ENCODE measurements around the gene COL20A1. TPM values are rescaled to one million over a fixed set of nuclear protein-coding genes. Genes with fewer than 3 reads are reported as not detected.

The COL20A1 gene
- total and polyA plus RNA-seq, 2 experiments from 2014 or later = 1.4 TPM; not detected in 1

- peaks cover 20% of the 10 kb centered on the region for H3K36me3 ChIP-seq
- no peak overlapping the region for H3K27ac ChIP-seq
- no peak overlapping the region for H3K4me3 ChIP-seq
- TF ChIP-seq, protein P1, sequence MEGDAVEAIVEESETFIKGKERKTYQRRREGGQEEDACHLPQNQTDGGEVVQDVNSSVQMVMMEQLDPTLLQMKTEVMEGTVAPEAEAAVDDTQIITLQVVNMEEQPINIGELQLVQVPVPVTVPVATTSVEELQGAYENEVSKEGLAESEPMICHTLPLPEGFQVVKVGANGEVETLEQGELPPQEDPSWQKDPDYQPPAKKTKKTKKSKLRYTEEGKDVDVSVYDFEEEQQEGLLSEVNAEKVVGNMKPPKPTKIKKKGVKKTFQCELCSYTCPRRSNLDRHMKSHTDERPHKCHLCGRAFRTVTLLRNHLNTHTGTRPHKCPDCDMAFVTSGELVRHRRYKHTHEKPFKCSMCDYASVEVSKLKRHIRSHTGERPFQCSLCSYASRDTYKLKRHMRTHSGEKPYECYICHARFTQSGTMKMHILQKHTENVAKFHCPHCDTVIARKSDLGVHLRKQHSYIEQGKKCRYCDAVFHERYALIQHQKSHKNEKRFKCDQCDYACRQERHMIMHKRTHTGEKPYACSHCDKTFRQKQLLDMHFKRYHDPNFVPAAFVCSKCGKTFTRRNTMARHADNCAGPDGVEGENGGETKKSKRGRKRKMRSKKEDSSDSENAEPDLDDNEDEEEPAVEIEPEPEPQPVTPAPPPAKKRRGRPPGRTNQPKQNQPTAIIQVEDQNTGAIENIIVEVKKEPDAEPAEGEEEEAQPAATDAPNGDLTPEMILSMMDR (IDR thresholded peaks at IDR 0.05; ENCODE audit: low read depth, low read length) = no peak
- no peaks in the 10 kb centered on the region for H3K27me3 ChIP-seq
- peaks cover 7% of the 10 kb centered on the region for H3K4me1 ChIP-seq (ENCODE audit: low read depth)
- no peak for DNase-seq (ENCODE audit: low read depth in 1 of 2, low spot score in 1 of 2)
- no peaks in the 10 kb centered on the region for H3K9me3 ChIP-seq (ENCODE audit: low read depth)
These were observed 16.0 kb upstream of the COL20A1 start for GRCh38 chr20:63276956-63277355.

GRCh38 chr20:63277466-63278272 is 15.3 kb upstream of the COL20A1 start:
- no peak overlapping the region for H3K27ac ChIP-seq
- no peak for DNase-seq (ENCODE audit: low read depth in 1 of 2, low spot score in 1 of 2)
- H3K27me3 ChIP-seq = no peaks in the 10 kb centered on the region
- H3K4me1 ChIP-seq (ENCODE audit: low read depth) = peaks cover 7% of the 10 kb centered on the region
- H3K36me3 ChIP-seq = peaks cover 20% of the 10 kb centered on the region
- TF ChIP-seq, protein P1 (IDR thresholded peaks at IDR 0.05; ENCODE audit: low read depth, low read length) = no peak
- H3K9me3 ChIP-seq (ENCODE audit: low read depth) = no peaks in the 10 kb centered on the region
- no peak overlapping the region for H3K4me3 ChIP-seq

DNA sequence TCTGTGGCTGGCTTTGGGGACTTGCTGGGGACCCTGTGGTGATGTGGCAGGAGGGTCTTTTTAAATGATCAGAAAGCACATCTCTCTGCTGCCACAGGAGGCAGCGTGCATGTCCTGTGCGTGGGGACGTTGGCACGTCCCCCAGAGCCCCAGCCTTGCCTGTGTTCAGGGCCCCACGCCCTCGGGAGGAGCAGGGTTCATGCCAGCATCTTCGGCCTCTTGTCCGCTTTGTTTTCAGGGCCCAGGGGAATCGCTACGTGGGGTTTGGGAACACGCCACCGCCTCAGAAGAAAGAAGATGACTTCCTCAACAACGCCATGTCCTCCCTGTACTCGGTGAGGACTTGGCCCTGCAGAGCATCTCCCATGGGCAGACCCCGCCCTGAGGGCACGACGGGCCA is 14.3 kb upstream of the COL20A1 start:
- Histone ChIP-seq H3K4me3 (no peak overlapping the region), H3K4me1 (ENCODE audit: low read depth) (peaks cover 5% of the 10 kb centered on the region), H3K27me3 (no peaks in the 10 kb centered on the region), H3K27ac (no peak overlapping the region), H3K36me3 (peaks cover 22% of the 10 kb centered on the region), H3K9me3 (ENCODE audit: low read depth) (no peaks in the 10 kb centered on the region)
- TF ChIP-seq, protein P1 (IDR thresholded peaks at IDR 0.05; ENCODE audit: low read depth, low read length) = no peak
- no peak for DNase-seq (ENCODE audit: low read depth in 1 of 2, low spot score in 1 of 2)

DNA sequence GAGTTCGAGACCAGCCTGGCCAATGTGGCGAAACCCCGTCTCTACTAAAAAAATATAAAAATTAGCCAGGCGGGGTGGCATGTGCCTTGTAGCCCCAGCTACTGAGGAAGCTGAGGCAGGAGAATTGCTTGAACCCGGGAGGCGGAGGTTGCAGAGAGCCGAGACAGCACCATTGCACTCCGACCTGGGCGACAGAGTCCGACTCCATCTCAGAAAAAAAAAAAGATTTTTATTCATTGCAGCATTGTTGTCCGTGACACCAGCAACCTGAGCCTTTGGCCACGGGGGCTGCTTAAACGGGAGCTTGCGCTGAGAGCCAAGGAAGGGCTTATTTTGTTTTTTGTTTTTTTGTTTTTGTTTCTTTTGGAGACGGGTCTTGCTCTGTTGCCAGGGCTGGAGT is 13.1 kb upstream of the COL20A1 start:
- Histone ChIP-seq H3K27me3 (no peaks in the 10 kb centered on the region), H3K4me1 (ENCODE audit: low read depth) (no peaks in the 10 kb centered on the region), H3K9me3 (ENCODE audit: low read depth) (no peaks in the 10 kb centered on the region), H3K4me3 (no peak overlapping the region), H3K36me3 (peaks cover 22% of the 10 kb centered on the region), H3K27ac (no peak overlapping the region)
- DNase-seq (ENCODE audit: low read depth in 1 of 2, low spot score in 1 of 2) = no peak
- TF ChIP-seq, protein P1 (IDR thresholded peaks at IDR 0.05; ENCODE audit: low read depth, low read length) = no peak

DNA sequence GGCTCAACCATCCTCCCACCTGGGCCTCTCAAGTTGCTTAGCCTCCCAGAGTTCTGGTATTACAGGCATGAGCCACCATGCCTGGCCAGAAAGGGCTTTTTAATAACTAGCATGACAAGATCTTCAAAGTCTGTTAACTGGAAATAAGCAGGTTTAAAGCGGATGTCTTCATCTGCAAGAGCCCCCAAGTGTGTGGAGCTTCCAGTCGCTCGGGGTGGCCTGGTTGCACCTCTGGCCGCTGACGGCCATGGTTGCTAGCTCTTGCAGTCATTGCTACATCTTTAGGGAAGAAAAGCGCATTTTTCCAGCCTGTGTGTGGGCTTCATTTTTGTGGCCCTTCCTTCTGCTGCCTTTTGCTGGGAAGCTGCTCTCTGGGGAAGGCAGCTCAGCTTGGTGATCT is 12.6 kb upstream of the COL20A1 start:
- TF ChIP-seq, protein P1 (IDR thresholded peaks at IDR 0.05; ENCODE audit: low read depth, low read length) = no peak
- no peak overlapping the region for H3K4me3 ChIP-seq
- no peaks in the 10 kb centered on the region for H3K4me1 ChIP-seq (ENCODE audit: low read depth)
- H3K27me3 ChIP-seq = no peaks in the 10 kb centered on the region
- H3K36me3 ChIP-seq = peaks cover 22% of the 10 kb centered on the region
- DNase-seq (ENCODE audit: low read depth in 1 of 2, low spot score in 1 of 2) = no peak
- H3K9me3 ChIP-seq (ENCODE audit: low read depth) = no peaks in the 10 kb centered on the region
- no peak overlapping the region for H3K27ac ChIP-seq
